GM06990 (cell line): Measurements from ENCODE around the gene ETV2.

Experiments used
- DNase-seq: peaks from one replicate; pipeline ENCODE4 v3.0.0-alpha.2; 2011; ENCODE audit not compliant: insufficient read length; ENCODE audit errors: extremely low read depth
- H3K27me3 ChIP-seq: replicated peaks from 2 replicates; pipeline ENCODE4 v1.6.0; 2011; ENCODE audit warnings: low read length; ENCODE audit not compliant: control insufficient read depth, insufficient read depth
- H3K36me3 ChIP-seq: 2 replicates; pipeline ENCODE4 v1.5.1; 2011; ENCODE audit warnings: low read length; ENCODE audit not compliant: control insufficient read depth, insufficient read depth
- H3K4me3 ChIP-seq: replicated peaks from 2 replicates; pipeline ENCODE4 v1.5.1; 2011; ENCODE audit warnings: low read depth, mild to moderate bottlenecking, control low read depth, low read length
- TF ChIP-seq, protein P1 (sequence below): IDR thresholded peaks from 2 replicates; pipeline ENCODE4 v1.5.1; 2011; ENCODE audit warnings: low read length, control low read depth, mild to moderate bottlenecking, inconsistent platforms; ENCODE audit not compliant: insufficient read depth, poor library complexity, severe bottlenecking

Gene ETV2

DNA sequence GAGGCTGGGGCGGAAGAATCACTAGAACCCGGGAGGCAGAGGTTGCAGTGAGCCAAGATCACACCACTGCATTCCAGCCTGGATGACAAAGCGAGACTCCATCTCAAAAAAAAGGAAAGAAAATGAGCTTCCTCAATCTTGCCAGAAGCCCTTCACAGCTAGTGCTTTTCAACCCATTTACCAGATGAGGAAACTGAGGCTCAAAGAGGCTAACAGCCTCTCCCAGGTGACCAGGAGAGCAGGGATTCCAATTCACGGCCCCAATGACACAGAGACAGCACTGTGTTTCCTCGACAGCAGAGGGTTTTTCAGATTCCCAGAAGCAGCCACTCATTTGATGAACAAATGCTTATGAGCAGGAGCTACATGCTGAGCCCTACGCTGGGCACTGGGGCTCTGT lies 28.0 kb downstream of the ETV2 start:
- Histone ChIP-seq H3K4me3 (no peak overlapping the region), H3K27me3 (peaks cover 2% of the 10 kb centered on the region), H3K36me3 (no peaks in the 10 kb centered on the region; the same call in 1 of the 2 replicates)
- TF ChIP-seq, protein P1, sequence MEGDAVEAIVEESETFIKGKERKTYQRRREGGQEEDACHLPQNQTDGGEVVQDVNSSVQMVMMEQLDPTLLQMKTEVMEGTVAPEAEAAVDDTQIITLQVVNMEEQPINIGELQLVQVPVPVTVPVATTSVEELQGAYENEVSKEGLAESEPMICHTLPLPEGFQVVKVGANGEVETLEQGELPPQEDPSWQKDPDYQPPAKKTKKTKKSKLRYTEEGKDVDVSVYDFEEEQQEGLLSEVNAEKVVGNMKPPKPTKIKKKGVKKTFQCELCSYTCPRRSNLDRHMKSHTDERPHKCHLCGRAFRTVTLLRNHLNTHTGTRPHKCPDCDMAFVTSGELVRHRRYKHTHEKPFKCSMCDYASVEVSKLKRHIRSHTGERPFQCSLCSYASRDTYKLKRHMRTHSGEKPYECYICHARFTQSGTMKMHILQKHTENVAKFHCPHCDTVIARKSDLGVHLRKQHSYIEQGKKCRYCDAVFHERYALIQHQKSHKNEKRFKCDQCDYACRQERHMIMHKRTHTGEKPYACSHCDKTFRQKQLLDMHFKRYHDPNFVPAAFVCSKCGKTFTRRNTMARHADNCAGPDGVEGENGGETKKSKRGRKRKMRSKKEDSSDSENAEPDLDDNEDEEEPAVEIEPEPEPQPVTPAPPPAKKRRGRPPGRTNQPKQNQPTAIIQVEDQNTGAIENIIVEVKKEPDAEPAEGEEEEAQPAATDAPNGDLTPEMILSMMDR: no peak
- no peak for DNase-seq

DNA sequence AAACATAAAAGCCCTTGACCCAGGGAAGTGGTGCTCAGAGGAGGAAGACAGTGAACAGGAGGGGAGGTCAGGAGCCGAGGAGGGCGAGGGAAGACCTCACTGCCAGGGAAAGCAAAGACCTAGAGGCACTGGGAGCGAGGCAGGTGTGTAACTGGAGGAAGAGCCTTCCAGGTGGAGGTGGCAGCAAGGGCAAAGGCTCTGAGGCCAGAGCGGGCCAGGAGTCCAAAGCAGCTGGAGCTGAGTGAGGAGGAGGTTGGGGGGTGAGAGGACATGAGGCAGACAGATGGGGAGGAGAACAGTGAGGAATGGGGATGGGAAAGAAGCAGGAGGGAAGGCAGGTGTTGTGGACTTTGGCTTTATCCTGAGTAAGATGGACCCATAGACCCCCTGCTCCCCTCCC lies 28.4 kb downstream of the ETV2 start:
- Histone ChIP-seq H3K36me3 (no peaks in the 10 kb centered on the region), H3K27me3 (peaks cover 2% of the 10 kb centered on the region), H3K4me3 (no peak overlapping the region)
- TF ChIP-seq, protein P1: no peak
- no peak for DNase-seq

GRCh38 chr19:35670686-35671085 lies 29.1 kb downstream of the ETV2 start:
- Histone ChIP-seq H3K4me3 (no peak overlapping the region), H3K36me3 (no peaks in the 10 kb centered on the region), H3K27me3 (peaks cover 2% of the 10 kb centered on the region)
- TF ChIP-seq, protein P1: no peak
- no peak for DNase-seq

DNA sequence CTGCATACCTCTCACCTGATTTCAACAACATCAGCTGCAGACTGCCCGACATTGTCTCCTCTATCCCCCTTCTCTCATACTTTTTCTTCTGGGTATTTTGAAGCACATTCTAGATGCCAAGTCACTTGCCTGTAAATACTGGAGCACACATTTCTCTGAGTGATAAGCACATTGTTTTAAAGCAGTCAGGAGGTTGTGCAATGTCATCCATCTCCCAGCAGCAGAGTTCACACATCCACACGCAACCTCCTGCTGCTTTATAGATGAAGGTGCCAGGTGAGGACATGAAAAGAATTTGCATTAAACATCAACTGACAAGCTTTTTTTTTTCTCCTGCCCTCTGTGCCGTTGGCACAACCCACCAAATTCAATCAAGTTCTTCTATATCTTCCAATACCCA lies 30.3 kb downstream of the ETV2 start:
- peaks cover 2% of the 10 kb centered on the region for H3K27me3 ChIP-seq
- no peak for DNase-seq

GRCh38 chr19:35673121-35673804 lies 31.7 kb downstream of the ETV2 start:
- TF ChIP-seq, protein P1: no peak
- Histone ChIP-seq H3K27me3 (peaks cover 2% of the 10 kb centered on the region), H3K4me3 (peak overlapping the region; percentile 55), H3K36me3 (no peaks in the 10 kb centered on the region)
- DNase-seq: no peak

More for the DNA sequence above, 30.3 kb downstream of the ETV2 start:
- Histone ChIP-seq H3K36me3 (no peaks in the 10 kb centered on the region), H3K4me3 (no peak overlapping the region)
- TF ChIP-seq, protein P1: no peak
